Suprapubic skin (tissue), 4 donors: Measurements from ENCODE around the gene ATP6V1F.

Experiments
- CTCF ChIP-seq, 2 donors: fragments of 200-600 bp in 1 of 2; fragments of 450-650 bp in 1 of 2; sonication (generic) in 1 of 2; IDR thresholded peaks; one replicate each; pipeline ENCODE4 v1.5.1; 2016 to 2019; ENCODE audit warnings: antibody characterized with exemption in 2 of 2, mild to moderate bottlenecking in 1 of 2, moderate library complexity in 1 of 2
- EP300 ChIP-seq: sonication (generic); formaldehyde crosslinking; IDR thresholded peaks from one replicate; pipeline ENCODE4 v1.6.1; 2017; ENCODE audit warnings: antibody characterized with exemption
- POLR2A ChIP-seq, 2 donors: fragments of 450-650 bp; IDR thresholded peaks; one replicate each; pipeline ENCODE4 v1.6.1; 2017; ENCODE audit warnings: antibody characterized with exemption in 2 of 2, mild to moderate bottlenecking in 2 of 2, moderate library complexity in 2 of 2
- POLR2AphosphoS5 ChIP-seq, 3 donors: sonication (generic); formaldehyde crosslinking; IDR thresholded peaks; one replicate each; pipeline ENCODE4 v1.6.1; 2017; ENCODE audit warnings: antibody characterized with exemption in 3 of 3

- TF ChIP-seq CTCF (IDR thresholded peaks at IDR 0.05) (no peak), POLR2AphosphoS5 (IDR thresholded peaks at IDR 0.05) (no peak), EP300 (no peak), POLR2A (IDR thresholded peaks at IDR 0.05) (no peak)
Measured at GRCh38 chr7:128858380-128859231, 4.0 kb upstream of the ATP6V1F start.
